H9 (cell line): ENCODE data around the gene CD300H. TPM values are rescaled to one million over a fixed set of nuclear protein-coding genes. Genes with fewer than 3 reads are reported as not detected.

Source experiments
- DNase-seq: peaks from one replicate; pipeline ENCODE4 v3.0.0-alpha.2; 2017
- H2AFZ ChIP-seq: one replicate; pipeline ENCODE4 v1.6.1; 2013; ENCODE audit warnings: mild to moderate bottlenecking, low read length, control low read depth, moderate library complexity
- H2AK5ac ChIP-seq: 2 replicates; pipeline ENCODE4 v1.6.1; 2013; ENCODE audit warnings: low read length, control low read depth, mixed read lengths; ENCODE audit not compliant: insufficient read length
- H2BK120ac ChIP-seq: one replicate; pipeline ENCODE4 v1.6.1; 2013; ENCODE audit warnings: low read depth, mild to moderate bottlenecking, low read length, control low read depth, inconsistent platforms; ENCODE audit not compliant: poor library complexity, severe bottlenecking
- H2BK12ac ChIP-seq: 2 replicates; pipeline ENCODE4 v1.6.1; 2013; ENCODE audit warnings: low read length, control low read depth, mixed read lengths, low read depth; ENCODE audit not compliant: insufficient read length
- H2BK15ac ChIP-seq: 2 replicates; pipeline ENCODE4 v1.6.1; 2013; ENCODE audit warnings: low read depth, low read length, control low read depth
- H2BK20ac ChIP-seq: one replicate; pipeline ENCODE4 v1.6.1; 2013; ENCODE audit warnings: low read depth, mild to moderate bottlenecking, low read length, control low read depth, inconsistent platforms; ENCODE audit not compliant: poor library complexity, severe bottlenecking
- H2BK5ac ChIP-seq: 2 replicates; pipeline ENCODE4 v1.6.1; 2013; ENCODE audit warnings: low read length, control low read depth, mixed read lengths; ENCODE audit not compliant: insufficient read length
- H3K14ac ChIP-seq: 2 replicates; pipeline ENCODE4 v1.6.1; 2013; ENCODE audit warnings: low read length, control low read depth; ENCODE audit not compliant: insufficient read depth
- H3K18ac ChIP-seq: 2 replicates; pipeline ENCODE4 v1.6.1; 2013; ENCODE audit warnings: low read depth, mild to moderate bottlenecking, mixed read lengths, low read length, control low read depth; ENCODE audit not compliant: insufficient read length
- H3K23ac ChIP-seq: 2 replicates; pipeline ENCODE4 v1.6.1; 2013; ENCODE audit warnings: low read length, control low read depth, mixed read lengths, low read depth; ENCODE audit not compliant: insufficient read length
- H3K23me2 ChIP-seq: 2 replicates; pipeline ENCODE4 v1.6.1; 2013; ENCODE audit warnings: low read depth, mild to moderate bottlenecking, mixed read lengths, low read length, control low read depth; ENCODE audit not compliant: insufficient read length, poor library complexity, severe bottlenecking
- H3K27ac ChIP-seq: 2 replicates; pipeline ENCODE4 v1.5.1; 2013; ENCODE audit warnings: low read length, control low read depth, mixed read lengths, low read depth; ENCODE audit not compliant: insufficient read length
- H3K27me3 ChIP-seq: 2 replicates; pipeline ENCODE4 v1.6.1; 2013; ENCODE audit warnings: low read length, control low read depth, inconsistent platforms; ENCODE audit not compliant: insufficient read depth
- H3K4ac ChIP-seq: 2 replicates; pipeline ENCODE4 v1.6.1; 2013; ENCODE audit warnings: low read depth, mild to moderate bottlenecking, control low read depth, inconsistent platforms, low read length, moderate library complexity
- H3K4me1 ChIP-seq: 2 replicates; pipeline ENCODE4 v1.6.1; 2013; ENCODE audit warnings: low read length, control low read depth, inconsistent platforms; ENCODE audit not compliant: insufficient read depth
- H3K4me2 ChIP-seq: 2 replicates; pipeline ENCODE4 v1.6.1; 2013; ENCODE audit warnings: low read length, control low read depth, mixed read lengths; ENCODE audit not compliant: insufficient read length, insufficient read depth
- H3K56ac ChIP-seq: 2 replicates; pipeline ENCODE4 v1.6.1; 2013; ENCODE audit warnings: low read depth, mild to moderate bottlenecking, mixed read lengths, low read length, control low read depth; ENCODE audit not compliant: insufficient read length
- H3K79me1 ChIP-seq: 2 replicates; pipeline ENCODE4 v1.6.1; 2013; ENCODE audit warnings: low read depth, mild to moderate bottlenecking, moderate library complexity, low read length, control low read depth, inconsistent platforms; ENCODE audit not compliant: insufficient read depth, poor library complexity, severe bottlenecking
- H3K79me2 ChIP-seq: 2 replicates; pipeline ENCODE4 v1.6.1; 2013; ENCODE audit warnings: low read length, control low read depth, inconsistent platforms; ENCODE audit not compliant: insufficient read depth
- H3K9ac ChIP-seq: 2 replicates; pipeline ENCODE4 v1.6.1; 2013; ENCODE audit warnings: low read length, control low read depth, mixed read lengths; ENCODE audit not compliant: insufficient read length; ENCODE audit errors: extremely low read depth
- H3K9me3 ChIP-seq: one replicate; pipeline ENCODE4 v1.6.1; 2013; ENCODE audit warnings: low read depth, low read length, inconsistent platforms; ENCODE audit not compliant: control insufficient read depth
- H3T11ph ChIP-seq: one replicate; pipeline ENCODE4 v1.6.1; 2013; ENCODE audit warnings: mild to moderate bottlenecking, low read length, control low read depth, inconsistent platforms
- H4K20me1 ChIP-seq: one replicate; pipeline ENCODE4 v1.6.1; 2013; ENCODE audit not compliant: control insufficient read depth, insufficient read length, insufficient read depth
- H4K5ac ChIP-seq: 2 replicates; pipeline ENCODE4 v1.6.1; 2013; ENCODE audit warnings: low read depth, mild to moderate bottlenecking, mixed read lengths, low read length, control low read depth; ENCODE audit not compliant: insufficient read length
- H4K8ac ChIP-seq: replicated peaks from 2 replicates; pipeline ENCODE4 v1.6.1; 2013; ENCODE audit warnings: low read length, control low read depth, mixed read lengths, low read depth; ENCODE audit not compliant: insufficient read length
- H4K91ac ChIP-seq: 2 replicates; pipeline ENCODE4 v1.6.1; 2013; ENCODE audit warnings: low read depth, mild to moderate bottlenecking, moderate library complexity, mixed read lengths, low read length, control low read depth; ENCODE audit not compliant: insufficient read length
- H3K27ac Mint-ChIP-seq, 3 experiments: 2 replicates in 2 of 3; 3 replicates in 1 of 3; pipeline ENCODE4 v1.8.0; 2020 to 2021; ENCODE audit warnings: mixed read lengths in 3 of 3, mild to moderate bottlenecking in 1 of 3, moderate library complexity in 1 of 3
- H3K27me3 Mint-ChIP-seq: 2 replicates; pipeline ENCODE4 v1.8.0; 2021; ENCODE audit warnings: low read depth, mild to moderate bottlenecking, moderate library complexity, mixed read lengths
- H3K36me3 Mint-ChIP-seq, 3 experiments: 2 replicates in 2 of 3; 3 replicates in 1 of 3; pipeline ENCODE4 v1.8.0; 2020 to 2021; ENCODE audit warnings: low read depth in 3 of 3, mixed read lengths in 3 of 3; ENCODE audit not compliant: insufficient read depth in 1 of 3
- H3K4me1 Mint-ChIP-seq, 2 experiments: 2 replicates each; pipeline ENCODE4 v1.8.0; 2020; ENCODE audit warnings: mixed read lengths in 2 of 2
- H3K4me3 Mint-ChIP-seq, 2 experiments: 2 replicates in 1 of 2; 3 replicates in 1 of 2; pipeline ENCODE4 v1.8.0; 2020 to 2021; ENCODE audit warnings: mild to moderate bottlenecking in 2 of 2, mixed read lengths in 2 of 2, moderate library complexity in 1 of 2
- H3K9me3 Mint-ChIP-seq, 2 experiments: 2 replicates in 1 of 2; 3 replicates in 1 of 2; pipeline ENCODE4 v1.8.0; 2020; ENCODE audit warnings: mild to moderate bottlenecking in 2 of 2, mixed read lengths in 2 of 2, moderate library complexity in 1 of 2
- WGBS: extraction: QIAGEN DNeasy Blood & Tissue Kit; methylation state at CpG from one replicate; pipeline ENCODE4 v1.1.7; 2013; ENCODE audit warnings: missing lambda C conversion rate, low lambda C conversion rate, mixed read lengths; ENCODE audit not compliant: insufficient read length; ENCODE audit errors: extremely low coverage; 5-methylcytosine and 5-hydroxymethylcytosine counted together
- total RNA-seq: library from RNA; stranded (reverse); gene quantifications from 2 replicates; pipeline ENCODE4 v1.2.1, GENCODE V29; 2021
- TF ChIP-seq, protein P1 (sequence below): fragments of 200-600 bp; sonication (generic); conservative IDR thresholded peaks from 3 replicates; pipeline ENCODE4 v1.8.0; 2021; ENCODE audit warnings: antibody characterized with exemption, mild to moderate bottlenecking

The CD300H gene
- total RNA-seq, 1 experiment from 2014 or later, result not detected

DNA sequence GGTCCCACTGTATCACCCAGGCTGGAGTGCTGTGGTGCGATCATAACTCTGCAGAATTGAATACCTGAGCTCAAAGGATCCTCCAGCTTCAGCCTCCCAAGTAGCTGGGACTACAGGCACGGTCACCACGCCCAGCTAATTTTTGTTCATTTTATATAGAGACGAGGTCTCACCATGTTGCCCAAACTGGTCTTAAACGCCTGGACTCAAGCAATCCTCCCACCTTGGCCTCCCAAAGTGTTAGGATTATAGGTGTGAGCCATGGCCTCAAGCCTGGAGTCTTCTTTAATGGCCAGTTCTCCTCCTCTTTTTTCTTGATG is 36.5 kb downstream of the CD300H start:
- TF ChIP-seq, protein P1, sequence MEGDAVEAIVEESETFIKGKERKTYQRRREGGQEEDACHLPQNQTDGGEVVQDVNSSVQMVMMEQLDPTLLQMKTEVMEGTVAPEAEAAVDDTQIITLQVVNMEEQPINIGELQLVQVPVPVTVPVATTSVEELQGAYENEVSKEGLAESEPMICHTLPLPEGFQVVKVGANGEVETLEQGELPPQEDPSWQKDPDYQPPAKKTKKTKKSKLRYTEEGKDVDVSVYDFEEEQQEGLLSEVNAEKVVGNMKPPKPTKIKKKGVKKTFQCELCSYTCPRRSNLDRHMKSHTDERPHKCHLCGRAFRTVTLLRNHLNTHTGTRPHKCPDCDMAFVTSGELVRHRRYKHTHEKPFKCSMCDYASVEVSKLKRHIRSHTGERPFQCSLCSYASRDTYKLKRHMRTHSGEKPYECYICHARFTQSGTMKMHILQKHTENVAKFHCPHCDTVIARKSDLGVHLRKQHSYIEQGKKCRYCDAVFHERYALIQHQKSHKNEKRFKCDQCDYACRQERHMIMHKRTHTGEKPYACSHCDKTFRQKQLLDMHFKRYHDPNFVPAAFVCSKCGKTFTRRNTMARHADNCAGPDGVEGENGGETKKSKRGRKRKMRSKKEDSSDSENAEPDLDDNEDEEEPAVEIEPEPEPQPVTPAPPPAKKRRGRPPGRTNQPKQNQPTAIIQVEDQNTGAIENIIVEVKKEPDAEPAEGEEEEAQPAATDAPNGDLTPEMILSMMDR, result no peak
- Histone ChIP-seq H4K5ac (no peak overlapping the region), H3K4me2 (no peak overlapping the region), H3K27me3 (no peaks in the 10 kb centered on the region; the same call in 1 of the 2 replicates), H3K23ac (no peak overlapping the region), H3K27ac (no peak overlapping the region), H2BK20ac (no peak overlapping the region), H2AK5ac (no peak overlapping the region), H3K18ac (no peak overlapping the region), H4K20me1 (no peaks in the 10 kb centered on the region), H2AFZ (no peak overlapping the region), H2BK15ac (no peak overlapping the region), H3K79me1 (no peaks in the 10 kb centered on the region), H2BK5ac (no peak overlapping the region), H3K4ac (no peak overlapping the region), H3K9ac (no peak overlapping the region), H2BK12ac (no peak overlapping the region), H4K8ac (no peak overlapping the region), H3T11ph (no peak overlapping the region), H3K9me3 (no peaks in the 10 kb centered on the region), H3K79me2 (no peaks in the 10 kb centered on the region), H3K4me1 (peaks cover 2% of the 10 kb centered on the region), H3K23me2 (no peaks in the 10 kb centered on the region), H2BK120ac (no peak overlapping the region), H3K56ac (no peak overlapping the region), H4K91ac (no peak overlapping the region), H3K14ac (no peak overlapping the region)
- H3K4me1 Mint-ChIP-seq, result peaks cover 8 to 10% of the 10 kb centered on the region in 2 experiments
- no peaks in the 10 kb centered on the region; a peak in 2 of 7 replicates for H3K36me3 Mint-ChIP-seq
- H3K9me3 Mint-ChIP-seq, result no peaks in the 10 kb centered on the region; a peak in 2 of 5 replicates
- no CpG with 5 or more reads among the region's 5 CpGs for WGBS
- H3K27me3 Mint-ChIP-seq, result peaks cover 55% of the 10 kb centered on the region
- DNase-seq, result no peak
- no peak overlapping the region for H3K27ac Mint-ChIP-seq
- H3K4me3 Mint-ChIP-seq, result no peak overlapping the region
